Type B pancreatic cell (in vitro differentiated cells): Measurements from ENCODE around the gene PAK1. TPM values are rescaled to one million over a fixed set of nuclear protein-coding genes. Genes with fewer than 3 reads are reported as not detected.
"Not testable (repeated sequence)": the region's sequence is repeated elsewhere in the genome, so short reads cannot be mapped to it uniquely, and the experiment has no call there.

Source experiments
- DNase-seq: peaks from one replicate; pipeline ENCODE4 v3.0.0; 2021; ENCODE audit warnings: mixed read lengths; ENCODE audit not compliant: unreplicated experiment; ENCODE audit errors: extremely low spot score
- H3K27ac Mint-ChIP-seq: 2 replicates; pipeline ENCODE4 v1.8.0; 2021; ENCODE audit warnings: mild to moderate bottlenecking, mixed read lengths
- H3K27me3 Mint-ChIP-seq: 2 replicates; pipeline ENCODE4 v1.8.0; 2021; ENCODE audit warnings: mixed read lengths
- H3K36me3 Mint-ChIP-seq: 2 replicates; pipeline ENCODE4 v1.8.0; 2021; ENCODE audit warnings: mixed read lengths
- H3K4me1 Mint-ChIP-seq: one replicate; pipeline ENCODE4 v1.8.0; 2021; ENCODE audit warnings: mixed read lengths; ENCODE audit not compliant: unreplicated experiment
- H3K4me3 Mint-ChIP-seq: 2 replicates; pipeline ENCODE4 v1.8.0; 2021; ENCODE audit warnings: mild to moderate bottlenecking, mixed read lengths
- H3K9me3 Mint-ChIP-seq: 2 replicates; pipeline ENCODE4 v1.8.0; 2021; ENCODE audit warnings: mixed read lengths
- CTCF ChIP-seq: fragments of 200-600 bp; sonication (generic); conservative IDR thresholded peaks from 2 replicates; pipeline ENCODE4 v1.5.0; 2021; ENCODE audit warnings: antibody characterized with exemption, mild to moderate bottlenecking
- total RNA-seq: library from RNA; stranded (reverse); gene quantifications from 2 replicates; pipeline ENCODE4 v1.2.1, GENCODE V29; 2021; ENCODE audit warnings: low replicate concordance

Gene PAK1
- total RNA-seq, 1 donor from 2014 or later: 70.3 TPM

- Mint-ChIP-seq H3K4me3 (no peak overlapping the region), H3K9me3 (no peaks in the 10 kb centered on the region), H3K27me3 (no peaks in the 10 kb centered on the region), H3K4me1 (no peaks in the 10 kb centered on the region), H3K27ac (no peak overlapping the region), H3K36me3 (peaks cover 9% of the 10 kb centered on the region)
- TF ChIP-seq CTCF: no peak
- DNase-seq: no peak
These were observed 81.1 kb downstream of the PAK1 start for GRCh38 chr11:77392842-77393241.

GRCh38 chr11:77387701-77388100 is 86.2 kb downstream of the PAK1 start:
- peaks cover 23% of the 10 kb centered on the region for H3K36me3 Mint-ChIP-seq
- no peak for TF ChIP-seq CTCF
- H3K4me1 Mint-ChIP-seq: no peaks in the 10 kb centered on the region
- DNase-seq: no peak
- H3K27ac Mint-ChIP-seq: no peak overlapping the region
- no peaks in the 10 kb centered on the region for H3K27me3 Mint-ChIP-seq
- no peaks in the 10 kb centered on the region for H3K9me3 Mint-ChIP-seq
- H3K4me3 Mint-ChIP-seq: no peak overlapping the region

GRCh38 chr11:77386178-77386577 is 87.7 kb downstream of the PAK1 start:
- H3K4me3 Mint-ChIP-seq: no peak overlapping the region
- H3K27ac Mint-ChIP-seq: no peak overlapping the region

GRCh38 chr11:77385255-77385771 is 88.6 kb downstream of the PAK1 start:
- not testable (repeated sequence) for H3K9me3 Mint-ChIP-seq, H3K4me3 Mint-ChIP-seq, DNase-seq, H3K27me3 Mint-ChIP-seq, H3K27ac Mint-ChIP-seq, H3K4me1 Mint-ChIP-seq
- peaks cover 20% of the 10 kb centered on the region for H3K36me3 Mint-ChIP-seq

More at GRCh38 chr11:77386178-77386577, 87.7 kb downstream of the PAK1 start:
- no peaks in the 10 kb centered on the region for H3K9me3 Mint-ChIP-seq
- DNase-seq: no peak
- no peaks in the 10 kb centered on the region for H3K27me3 Mint-ChIP-seq
- peaks cover 5% of the 10 kb centered on the region for H3K4me1 Mint-ChIP-seq
- H3K36me3 Mint-ChIP-seq: peaks cover 23% of the 10 kb centered on the region
- no peak for TF ChIP-seq CTCF

GRCh38 chr11:77384571-77384970 is 89.3 kb downstream of the PAK1 start:
- no peak for DNase-seq
- Mint-ChIP-seq H3K4me1 (peaks cover 6% of the 10 kb centered on the region), H3K9me3 (no peaks in the 10 kb centered on the region), H3K36me3 (peaks cover 20% of the 10 kb centered on the region), H3K27ac (no peak overlapping the region), H3K4me3 (no peak overlapping the region), H3K27me3 (no peaks in the 10 kb centered on the region)
- TF ChIP-seq CTCF: no peak

- not testable (repeated sequence) for H3K4me1 Mint-ChIP-seq, DNase-seq, H3K4me3 Mint-ChIP-seq, H3K27me3 Mint-ChIP-seq, H3K9me3 Mint-ChIP-seq
- H3K27ac Mint-ChIP-seq: peak overlapping the region; percentile 56
- H3K36me3 Mint-ChIP-seq: peaks cover 23% of the 10 kb centered on the region
These were observed 90.5 kb downstream of the PAK1 start for GRCh38 chr11:77383349-77383748.
